Spinal cord (tissue), 10 donors: ENCODE measurements around the gene LAG3. TPM values are rescaled to one million over a fixed set of nuclear protein-coding genes. Genes with fewer than 3 reads are reported as not detected.

Experiments
- DNase-seq, 6 donors: peaks; one replicate each; pipeline versions ENCODE4 v3.0.0 to v3.0.0-alpha.2; 2013 to 2015; ENCODE audit warnings: low spot score in 6 of 6, low read depth in 4 of 6
- H3K27ac ChIP-seq: one replicate; pipeline ENCODE4 v1.5.1; 2013; ENCODE audit warnings: low read depth, low read length, control low read depth
- H3K27me3 ChIP-seq: one replicate; pipeline ENCODE4 v1.6.1; 2013; ENCODE audit warnings: low read length; ENCODE audit not compliant: control insufficient read depth, insufficient read depth
- H3K36me3 ChIP-seq: one replicate; pipeline ENCODE4 v1.6.1; 2013; ENCODE audit warnings: low read length; ENCODE audit not compliant: control insufficient read depth, insufficient read depth
- H3K4me1 ChIP-seq: one replicate; pipeline ENCODE4 v1.6.1; 2013; ENCODE audit warnings: low read length; ENCODE audit not compliant: control insufficient read depth, insufficient read depth
- H3K4me3 ChIP-seq: one replicate; pipeline ENCODE4 v1.5.1; 2013; ENCODE audit warnings: low read depth, low read length, control low read depth
- H3K9me3 ChIP-seq: one replicate; pipeline ENCODE4 v1.6.1; 2013; ENCODE audit warnings: low read length; ENCODE audit not compliant: control insufficient read depth, insufficient read depth
- WGBS: methylation state at CpG from one replicate; pipeline ENCODE4 v1.1.5; 2013; ENCODE audit warnings: missing lambda C conversion rate; ENCODE audit not compliant: insufficient coverage; 5-methylcytosine and 5-hydroxymethylcytosine counted together
- polyA plus RNA-seq, 2 donors: library from polyadenylated mRNA; unstranded; fragments of 120-200 nt; gene quantifications; one replicate each; pipeline ENCODE4 v1.2.1, GENCODE V29; 2013; ENCODE audit not compliant: insufficient read length in 2 of 2
- total RNA-seq, 2 donors: library from RNA; depleted of rRNA in 1 of 2; stranded (reverse); fragments of 120-200 nt in 1 of 2; fragments of >200 nt in 1 of 2; gene quantifications; one replicate each; pipeline versions ENCODE4 v1.2.3 to v1.2.4, GENCODE V29; 2013 to 2014
- donor health status: healthy.

The LAG3 gene
- total and polyA plus RNA-seq, 4 donors: 0.33 to 1.6 (median 0.93) TPM; not detected in 1

GRCh38 chr12:6752167-6752920 is 20.0 kb upstream of the LAG3 start:
- 2% methylated on average over 24 of the region's 24 CpGs for WGBS

GRCh38 chr12:6752921-6753771 is 19.2 kb upstream of the LAG3 start, which contains the start of gene MLF2:
Gene MLF2 (minus strand): TSS chr12:6753141. CDS start chr12:6752334, 807 bp downstream.
- H3K4me3 ChIP-seq: peak within 1 kb of the TSS; percentile 94
- peaks cover 38% of the 10 kb centered on the region for H3K36me3 ChIP-seq
- 0% methylated on average over 55 of the region's 62 CpGs for WGBS
- DNase-seq: peak; percentile 86 to 98 (median 93)
- H3K4me1 ChIP-seq: peaks cover 18% of the 10 kb centered on the region
- peak within 1 kb of the TSS; percentile 99 for H3K27ac ChIP-seq
- no peaks in the 10 kb centered on the region for H3K9me3 ChIP-seq
- no peaks in the 10 kb centered on the region for H3K27me3 ChIP-seq

More at GRCh38 chr12:6752167-6752920, 20.0 kb upstream of the LAG3 start:
- Histone ChIP-seq H3K27me3 (no peaks in the 10 kb centered on the region), H3K4me1 (peaks cover 18% of the 10 kb centered on the region), H3K27ac (peak overlapping the region; percentile 99), H3K9me3 (no peaks in the 10 kb centered on the region), H3K4me3 (peak overlapping the region; percentile 94), H3K36me3 (peaks cover 46% of the 10 kb centered on the region)
- peak in 3 of 6 donors; percentile 7 to 54 (median 53) for DNase-seq

DNA sequence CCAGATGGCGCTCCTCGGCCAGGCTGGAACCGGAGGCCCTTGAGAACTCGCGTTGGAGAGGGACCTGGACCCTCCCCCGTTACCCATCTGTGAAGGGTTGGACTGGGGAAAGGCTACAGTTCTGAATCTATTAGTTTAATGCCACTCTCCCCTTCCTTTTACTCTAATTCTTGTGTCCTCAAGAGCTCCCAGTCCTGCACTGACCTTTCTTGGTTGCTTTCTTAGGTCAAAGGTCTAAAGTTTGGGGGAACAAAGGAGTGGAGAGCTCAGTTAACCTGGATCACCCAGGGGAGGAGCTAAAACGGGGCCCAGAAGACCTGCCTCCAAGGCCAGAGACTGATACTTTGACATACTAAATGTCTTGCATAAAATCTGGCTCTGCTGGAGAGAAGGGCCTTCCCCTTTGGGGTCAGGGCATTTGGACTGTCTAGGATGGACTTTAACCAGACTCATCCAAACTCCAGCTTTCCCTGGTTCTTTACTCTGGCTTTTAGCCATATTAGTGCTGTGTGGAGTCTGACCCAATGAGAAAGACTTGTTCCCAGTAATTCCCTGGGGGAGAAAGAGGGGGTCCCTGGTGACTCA is 18.5 kb upstream of the LAG3 start:
- Histone ChIP-seq H3K4me3 (peak overlapping the region; percentile 94), H3K4me1 (peaks cover 18% of the 10 kb centered on the region), H3K9me3 (no peaks in the 10 kb centered on the region), H3K36me3 (peaks cover 31% of the 10 kb centered on the region), H3K27ac (peak overlapping the region; percentile 99), H3K27me3 (no peaks in the 10 kb centered on the region)
- 0% methylated on average over 1 of the region's 7 CpGs for WGBS
- peak in 1 of 6 donors; percentile 98 for DNase-seq

GRCh38 chr12:6754411-6754810 is 17.9 kb upstream of the LAG3 start:
- no peak for DNase-seq
- Histone ChIP-seq H3K9me3 (no peaks in the 10 kb centered on the region), H3K27me3 (no peaks in the 10 kb centered on the region), H3K36me3 (peaks cover 25% of the 10 kb centered on the region), H3K4me1 (peaks cover 18% of the 10 kb centered on the region), H3K4me3 (no peak overlapping the region), H3K27ac (peak overlapping the region; percentile 99)
- 94% methylated on average over 2 of the region's 2 CpGs for WGBS

- DNase-seq: no peak
- WGBS: 81% methylated on average over 7 of the region's 8 CpGs
- Histone ChIP-seq H3K36me3 (no peaks in the 10 kb centered on the region), H3K27ac (no peak overlapping the region), H3K9me3 (no peaks in the 10 kb centered on the region), H3K4me1 (peaks cover 12% of the 10 kb centered on the region), H3K27me3 (no peaks in the 10 kb centered on the region), H3K4me3 (no peak overlapping the region)
Observed at GRCh38 chr12:6757028-6757690, 15.2 kb upstream of the LAG3 start.

GRCh38 chr12:6758506-6759095 is 13.7 kb upstream of the LAG3 start:
- Histone ChIP-seq H3K27me3 (no peaks in the 10 kb centered on the region), H3K4me1 (peaks cover 9% of the 10 kb centered on the region), H3K9me3 (no peaks in the 10 kb centered on the region), H3K27ac (no peak overlapping the region), H3K4me3 (no peak overlapping the region), H3K36me3 (no peaks in the 10 kb centered on the region)
- peak in 1 of 6 donors; percentile 51 for DNase-seq
- 69% methylated on average over 9 of the region's 9 CpGs for WGBS

- DNase-seq: no peak
- Histone ChIP-seq H3K4me1 (peaks cover 15% of the 10 kb centered on the region), H3K36me3 (no peaks in the 10 kb centered on the region), H3K9me3 (no peaks in the 10 kb centered on the region), H3K27ac (no peak overlapping the region), H3K4me3 (no peak overlapping the region), H3K27me3 (no peaks in the 10 kb centered on the region)
- 84% methylated on average over 5 of the region's 5 CpGs for WGBS
Observed at GRCh38 chr12:6759741-6760140, 12.6 kb upstream of the LAG3 start.

GRCh38 chr12:6763380-6763779 is 8.9 kb upstream of the LAG3 start:
- no CpG with 5 or more reads among the region's 4 CpGs for WGBS

More at GRCh38 chr12:6763380-6763779, 8.9 kb upstream of the LAG3 start:
- H3K27ac ChIP-seq: peak overlapping the region; percentile 96
- no peaks in the 10 kb centered on the region for H3K27me3 ChIP-seq
- no peaks in the 10 kb centered on the region for H3K36me3 ChIP-seq
- H3K4me3 ChIP-seq: peak overlapping the region; percentile 36
- H3K4me1 ChIP-seq: peaks cover 39% of the 10 kb centered on the region
- H3K9me3 ChIP-seq: no peaks in the 10 kb centered on the region
- no peak for DNase-seq
